ENCODE measurements around the gene HSPB6.

DNA sequence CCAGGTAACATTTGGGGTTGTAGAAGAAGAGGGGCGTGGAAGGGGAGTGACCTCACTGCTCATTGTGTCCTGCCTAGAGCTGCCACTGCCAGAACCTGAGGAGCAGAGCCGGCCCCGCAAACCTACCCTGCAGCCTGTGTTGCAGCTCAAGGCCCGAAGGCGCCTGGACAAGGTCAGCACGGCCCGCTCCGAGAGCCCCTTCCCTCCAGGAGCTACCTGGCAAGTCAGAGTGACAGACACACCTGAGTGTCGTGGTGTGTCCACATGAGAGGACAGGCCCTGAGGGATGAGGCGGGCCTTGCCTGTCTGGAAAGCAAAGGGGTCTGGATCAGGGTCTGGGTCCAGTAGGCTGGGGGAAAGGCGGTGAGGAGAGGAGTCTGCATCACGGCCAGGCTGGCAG lies 32.3 kb downstream of the HSPB6 start:
- TF ChIP-seq ZFX (IDR thresholded peaks at IDR 0.05) (no peak), EZH2phosphoT487 (IDR thresholded peaks at IDR 0.05; ENCODE audit: borderline replicate concordance) (no peak), EZH2 (IDR thresholded peaks at IDR 0.05) (no peak), POLR2AphosphoS5 (IDR thresholded peaks at IDR 0.05; ENCODE audit: low read depth, low read length) (no peak), POLR2A (IDR thresholded peaks at IDR 0.05; ENCODE audit: borderline replicate concordance, extremely low read depth, insufficient read depth, insufficient read length) (no peak), RAD21 (IDR thresholded peaks at IDR 0.05; ENCODE audit: low read depth) (no peak), TCF7L2 (IDR thresholded peaks at IDR 0.05; ENCODE audit: borderline replicate concordance, extremely low read depth, insufficient read depth, insufficient read length) (no peak)
- TF ChIP-seq, protein P1, sequence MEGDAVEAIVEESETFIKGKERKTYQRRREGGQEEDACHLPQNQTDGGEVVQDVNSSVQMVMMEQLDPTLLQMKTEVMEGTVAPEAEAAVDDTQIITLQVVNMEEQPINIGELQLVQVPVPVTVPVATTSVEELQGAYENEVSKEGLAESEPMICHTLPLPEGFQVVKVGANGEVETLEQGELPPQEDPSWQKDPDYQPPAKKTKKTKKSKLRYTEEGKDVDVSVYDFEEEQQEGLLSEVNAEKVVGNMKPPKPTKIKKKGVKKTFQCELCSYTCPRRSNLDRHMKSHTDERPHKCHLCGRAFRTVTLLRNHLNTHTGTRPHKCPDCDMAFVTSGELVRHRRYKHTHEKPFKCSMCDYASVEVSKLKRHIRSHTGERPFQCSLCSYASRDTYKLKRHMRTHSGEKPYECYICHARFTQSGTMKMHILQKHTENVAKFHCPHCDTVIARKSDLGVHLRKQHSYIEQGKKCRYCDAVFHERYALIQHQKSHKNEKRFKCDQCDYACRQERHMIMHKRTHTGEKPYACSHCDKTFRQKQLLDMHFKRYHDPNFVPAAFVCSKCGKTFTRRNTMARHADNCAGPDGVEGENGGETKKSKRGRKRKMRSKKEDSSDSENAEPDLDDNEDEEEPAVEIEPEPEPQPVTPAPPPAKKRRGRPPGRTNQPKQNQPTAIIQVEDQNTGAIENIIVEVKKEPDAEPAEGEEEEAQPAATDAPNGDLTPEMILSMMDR (IDR thresholded peaks at IDR 0.05 in 2 of 3, conservative IDR thresholded peaks at IDR 0.05 in 1 of 3; ENCODE audit: borderline replicate concordance in 1 of 3, insufficient read depth in 1 of 3, low read depth in 2 of 3, low read length in 2 of 3), result no peak
- TF ChIP-seq, protein P2, sequence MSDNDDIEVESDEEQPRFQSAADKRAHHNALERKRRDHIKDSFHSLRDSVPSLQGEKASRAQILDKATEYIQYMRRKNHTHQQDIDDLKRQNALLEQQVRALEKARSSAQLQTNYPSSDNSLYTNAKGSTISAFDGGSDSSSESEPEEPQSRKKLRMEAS (IDR thresholded peaks at IDR 0.05), result no peak
